HL-60 (cell line): ENCODE data around the gene HNF4A.

ENCODE experiments used
- CTCF ChIP-seq: IDR thresholded peaks from one replicate; pipeline ENCODE4 v1.5.1; 2011; ENCODE audit warnings: low read length, control low read depth, inconsistent platforms; ENCODE audit not compliant: insufficient read depth
- GABPA ChIP-seq: IDR thresholded peaks from 2 replicates; pipeline ENCODE4 v1.6.1; 2012; ENCODE audit warnings: low read depth
- POLR2AphosphoS5 ChIP-seq: IDR thresholded peaks from 2 replicates; pipeline ENCODE4 v1.6.1; 2012; ENCODE audit warnings: low read depth
- REST ChIP-seq: IDR thresholded peaks from 2 replicates; pipeline ENCODE4 v1.6.1; 2012; ENCODE audit warnings: low read depth; ENCODE audit not compliant: insufficient replicate concordance
- SPI1 ChIP-seq: IDR thresholded peaks from 2 replicates; pipeline ENCODE4 v1.6.1; 2012; ENCODE audit warnings: low read depth, mild to moderate bottlenecking, borderline replicate concordance

GRCh38 chr20:44428174-44429016, 72.9 kb downstream of the HNF4A start:
- no peak for TF ChIP-seq CTCF
- no peak for TF ChIP-seq GABPA
- no peak for TF ChIP-seq POLR2AphosphoS5
- TF ChIP-seq SPI1: no peak
- TF ChIP-seq REST: no peak
